ENCODE measurements around the gene MAP3K20.

- TF ChIP-seq RCOR1 (conservative IDR thresholded peaks at IDR 0.05; ENCODE audit: low read depth, low read length): no peak
- TF ChIP-seq SREBF2 (IDR thresholded peaks at IDR 0.05; ENCODE audit: low read length): no peak
- no peak for TF ChIP-seq CTCF (IDR thresholded peaks at IDR 0.05 in 2 of 3, conservative IDR thresholded peaks at IDR 0.05 in 1 of 3; ENCODE audit: control insufficient read depth in 2 of 3, extremely low read depth in 1 of 3, insufficient read depth in 1 of 3, low read depth in 3 of 3, low read length in 3 of 3)
- TF ChIP-seq POLR2AphosphoS2 (IDR thresholded peaks at IDR 0.05; ENCODE audit: low read depth, low read length): no peak
- TF ChIP-seq RELA (IDR thresholded peaks at IDR 0.05; ENCODE audit: borderline replicate concordance, partially characterized antibody): no peak
- TF ChIP-seq REST (IDR thresholded peaks at IDR 0.05; ENCODE audit: low read depth, low read length): no peak
- no peak for TF ChIP-seq EGR1 (IDR thresholded peaks at IDR 0.05; ENCODE audit: borderline replicate concordance in 1 of 2, low read depth in 2 of 2, low read length in 2 of 2)
- no peak for TF ChIP-seq MAX (IDR thresholded peaks at IDR 0.05; ENCODE audit: low read depth, low read length)
- no peak for TF ChIP-seq ESRRA (IDR thresholded peaks at IDR 0.05; ENCODE audit: low read length)
- TF ChIP-seq MTA2 (IDR thresholded peaks at IDR 0.05; ENCODE audit: low read depth): no peak
- TF ChIP-seq NRF1 (conservative IDR thresholded peaks at IDR 0.05; ENCODE audit: low read depth, low read length): no peak
- no peak for TF ChIP-seq GATAD2B (conservative IDR thresholded peaks at IDR 0.05; ENCODE audit: low read depth)
Measured at GRCh38 chr2:173272849-173273248, 197.2 kb downstream of the MAP3K20 start.
